ENCODE results near the gene HYOU1.

DNA sequence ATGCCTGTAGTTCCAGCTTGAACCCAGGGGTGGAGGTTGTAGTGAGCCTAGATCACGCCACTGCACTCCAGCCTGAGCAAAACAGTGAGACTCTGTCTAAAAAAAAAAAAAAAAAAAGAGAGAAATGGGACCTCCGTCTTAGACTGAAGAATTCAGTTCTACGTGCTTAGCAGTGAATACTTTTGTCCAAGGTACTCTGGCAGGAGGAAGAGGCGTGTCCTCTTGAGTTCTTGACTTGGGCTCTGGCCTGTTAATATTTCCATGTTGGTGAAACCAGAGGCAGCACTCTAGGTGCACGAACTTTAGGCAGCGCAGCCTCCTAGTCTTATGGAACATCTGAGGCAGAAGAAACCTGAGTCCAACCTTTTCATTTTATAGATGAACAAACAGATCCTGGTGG lies 30.1 kb upstream of the HYOU1 start:
- TF ChIP-seq POLR2A (IDR thresholded peaks at IDR 0.05; ENCODE audit: low read depth, low read length) (no peak), POLR2AphosphoS5 (IDR thresholded peaks at IDR 0.05; ENCODE audit: low read depth, low read length) (no peak), TAF1 (IDR thresholded peaks at IDR 0.05; ENCODE audit: low read depth, low read length) (no peak), SPI1 (IDR thresholded peaks at IDR 0.05; ENCODE audit: low read depth, low read length) (no peak)
